ENCODE measurements around the gene TADA3. TPM values are rescaled to one million over a fixed set of nuclear protein-coding genes. Genes with fewer than 3 reads are reported as not detected.

Gene TADA3
- total RNA-seq, 1 donor from 2014 or later: 54.7 TPM

GRCh38 chr3:9833078-9833477, 40.8 kb upstream of the TADA3 start:
- no peak overlapping the region for H3K4me3 ChIP-seq (ENCODE audit: low read depth, low read length)
- TF ChIP-seq, protein P1, sequence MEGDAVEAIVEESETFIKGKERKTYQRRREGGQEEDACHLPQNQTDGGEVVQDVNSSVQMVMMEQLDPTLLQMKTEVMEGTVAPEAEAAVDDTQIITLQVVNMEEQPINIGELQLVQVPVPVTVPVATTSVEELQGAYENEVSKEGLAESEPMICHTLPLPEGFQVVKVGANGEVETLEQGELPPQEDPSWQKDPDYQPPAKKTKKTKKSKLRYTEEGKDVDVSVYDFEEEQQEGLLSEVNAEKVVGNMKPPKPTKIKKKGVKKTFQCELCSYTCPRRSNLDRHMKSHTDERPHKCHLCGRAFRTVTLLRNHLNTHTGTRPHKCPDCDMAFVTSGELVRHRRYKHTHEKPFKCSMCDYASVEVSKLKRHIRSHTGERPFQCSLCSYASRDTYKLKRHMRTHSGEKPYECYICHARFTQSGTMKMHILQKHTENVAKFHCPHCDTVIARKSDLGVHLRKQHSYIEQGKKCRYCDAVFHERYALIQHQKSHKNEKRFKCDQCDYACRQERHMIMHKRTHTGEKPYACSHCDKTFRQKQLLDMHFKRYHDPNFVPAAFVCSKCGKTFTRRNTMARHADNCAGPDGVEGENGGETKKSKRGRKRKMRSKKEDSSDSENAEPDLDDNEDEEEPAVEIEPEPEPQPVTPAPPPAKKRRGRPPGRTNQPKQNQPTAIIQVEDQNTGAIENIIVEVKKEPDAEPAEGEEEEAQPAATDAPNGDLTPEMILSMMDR (conservative IDR thresholded peaks at IDR 0.05; ENCODE audit: low read depth, low read length): no peak
- no peak for DNase-seq (ENCODE audit: low read depth)

GRCh38 chr3:9831253-9831652, 39.0 kb upstream of the TADA3 start:
- no peak for DNase-seq (ENCODE audit: low read depth)
- TF ChIP-seq, protein P1 (conservative IDR thresholded peaks at IDR 0.05; ENCODE audit: low read depth, low read length): no peak
- H3K4me3 ChIP-seq (ENCODE audit: low read depth, low read length): no peak overlapping the region

- DNase-seq (ENCODE audit: low read depth): no peak
- H3K4me3 ChIP-seq (ENCODE audit: low read depth, low read length): no peak overlapping the region
- TF ChIP-seq, protein P1 (conservative IDR thresholded peaks at IDR 0.05; ENCODE audit: low read depth, low read length): no peak
These were observed 36.8 kb upstream of the TADA3 start for GRCh38 chr3:9828801-9829755.

GRCh38 chr3:9826815-9827573, 34.7 kb upstream of the TADA3 start:
- no peak overlapping the region for H3K4me3 ChIP-seq (ENCODE audit: low read depth, low read length)
- TF ChIP-seq, protein P1 (conservative IDR thresholded peaks at IDR 0.05; ENCODE audit: low read depth, low read length): peak; percentile 41
- no peak for DNase-seq (ENCODE audit: low read depth)

GRCh38 chr3:9825451-9826040, 33.3 kb upstream of the TADA3 start:
- H3K4me3 ChIP-seq (ENCODE audit: low read depth, low read length): no peak overlapping the region
- DNase-seq (ENCODE audit: low read depth): no peak
- TF ChIP-seq, protein P1 (conservative IDR thresholded peaks at IDR 0.05; ENCODE audit: low read depth, low read length): no peak

GRCh38 chr3:9820946-9821345, 28.7 kb upstream of the TADA3 start:
- TF ChIP-seq, protein P1 (conservative IDR thresholded peaks at IDR 0.05; ENCODE audit: low read depth, low read length): peak; percentile 39
- no peak for DNase-seq (ENCODE audit: low read depth)
- H3K4me3 ChIP-seq (ENCODE audit: low read depth, low read length): no peak overlapping the region
